Measurements from ENCODE around the gene SV2B. TPM values are rescaled to one million over a fixed set of nuclear protein-coding genes. Genes with fewer than 3 reads are reported as not detected.

Gene SV2B
- total and polyA plus RNA-seq, 2 experiments from 2014 or later: 0.06 to 0.76 TPM

DNA sequence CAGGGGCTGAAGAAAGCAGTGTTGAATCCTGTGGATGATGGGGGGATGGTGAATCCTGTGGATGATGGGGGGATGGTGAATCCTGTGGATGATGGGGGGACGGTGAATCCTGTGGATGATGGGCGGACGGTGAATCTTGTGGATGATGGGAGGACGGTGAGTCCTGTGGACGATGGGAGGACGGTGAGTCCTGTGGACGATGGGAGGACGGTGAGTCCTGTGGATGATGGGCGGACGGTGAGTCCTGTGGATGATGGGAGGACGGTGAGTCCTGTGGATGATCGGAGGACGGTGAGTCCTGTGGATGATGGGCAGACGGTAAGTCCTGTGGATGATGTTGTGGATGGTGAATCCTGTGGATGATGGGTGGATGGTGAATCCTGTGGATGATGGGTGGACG is 170.7 kb downstream of the SV2B start:
- no peaks in the 10 kb centered on the region for H3K36me3 Mint-ChIP-seq (ENCODE audit: low read depth)
- H3F3A ChIP-seq (replicated peaks; ENCODE audit: low read depth): no peaks in the 10 kb centered on the region
- no peak overlapping the region for H3K27ac Mint-ChIP-seq
- no peaks in the 10 kb centered on the region for H3K4me1 ChIP-seq (ENCODE audit: insufficient read depth)
- H3K4me1 Mint-ChIP-seq: no peaks in the 10 kb centered on the region
- H3K4me2 ChIP-seq: no peak overlapping the region
- H2AFZ ChIP-seq: no peak overlapping the region
- H4K20me1 ChIP-seq (replicated peaks; ENCODE audit: insufficient read depth): no peaks in the 10 kb centered on the region
- H3K9me3 Mint-ChIP-seq: peaks cover 4% of the 10 kb centered on the region; the same call in 2 of the 3 replicates
- H3K79me2 ChIP-seq (replicated peaks; ENCODE audit: insufficient read depth): no peaks in the 10 kb centered on the region
- H3K36me3 ChIP-seq (ENCODE audit: insufficient read depth): no peaks in the 10 kb centered on the region
- TF ChIP-seq ZNF114 (CRISPR knock-in tag; IDR thresholded peaks at IDR 0.05) (no peak), JUNB (IDR thresholded peaks at IDR 0.05; ENCODE audit: unreplicated experiment) (no peak), EZH2phosphoT487 (IDR thresholded peaks at IDR 0.05; ENCODE audit: unreplicated experiment) (no peak), EZH2 (IDR thresholded peaks at IDR 0.05; ENCODE audit: low read depth, unreplicated experiment) (no peak), ZNF331 (CRISPR knock-in tag; IDR thresholded peaks at IDR 0.05; ENCODE audit: low read depth) (no peak), POLR2AphosphoS5 (IDR thresholded peaks at IDR 0.05; ENCODE audit: low read depth) (no peak), STAT1 (IDR thresholded peaks at IDR 0.05; ENCODE audit: unreplicated experiment) (no peak), NANOG (IDR thresholded peaks at IDR 0.05; ENCODE audit: borderline replicate concordance) (no peak), CREB1 (CRISPR knock-in tag; IDR thresholded peaks at IDR 0.05; ENCODE audit: low read depth) (no peak)
- TF ChIP-seq, protein P1, sequence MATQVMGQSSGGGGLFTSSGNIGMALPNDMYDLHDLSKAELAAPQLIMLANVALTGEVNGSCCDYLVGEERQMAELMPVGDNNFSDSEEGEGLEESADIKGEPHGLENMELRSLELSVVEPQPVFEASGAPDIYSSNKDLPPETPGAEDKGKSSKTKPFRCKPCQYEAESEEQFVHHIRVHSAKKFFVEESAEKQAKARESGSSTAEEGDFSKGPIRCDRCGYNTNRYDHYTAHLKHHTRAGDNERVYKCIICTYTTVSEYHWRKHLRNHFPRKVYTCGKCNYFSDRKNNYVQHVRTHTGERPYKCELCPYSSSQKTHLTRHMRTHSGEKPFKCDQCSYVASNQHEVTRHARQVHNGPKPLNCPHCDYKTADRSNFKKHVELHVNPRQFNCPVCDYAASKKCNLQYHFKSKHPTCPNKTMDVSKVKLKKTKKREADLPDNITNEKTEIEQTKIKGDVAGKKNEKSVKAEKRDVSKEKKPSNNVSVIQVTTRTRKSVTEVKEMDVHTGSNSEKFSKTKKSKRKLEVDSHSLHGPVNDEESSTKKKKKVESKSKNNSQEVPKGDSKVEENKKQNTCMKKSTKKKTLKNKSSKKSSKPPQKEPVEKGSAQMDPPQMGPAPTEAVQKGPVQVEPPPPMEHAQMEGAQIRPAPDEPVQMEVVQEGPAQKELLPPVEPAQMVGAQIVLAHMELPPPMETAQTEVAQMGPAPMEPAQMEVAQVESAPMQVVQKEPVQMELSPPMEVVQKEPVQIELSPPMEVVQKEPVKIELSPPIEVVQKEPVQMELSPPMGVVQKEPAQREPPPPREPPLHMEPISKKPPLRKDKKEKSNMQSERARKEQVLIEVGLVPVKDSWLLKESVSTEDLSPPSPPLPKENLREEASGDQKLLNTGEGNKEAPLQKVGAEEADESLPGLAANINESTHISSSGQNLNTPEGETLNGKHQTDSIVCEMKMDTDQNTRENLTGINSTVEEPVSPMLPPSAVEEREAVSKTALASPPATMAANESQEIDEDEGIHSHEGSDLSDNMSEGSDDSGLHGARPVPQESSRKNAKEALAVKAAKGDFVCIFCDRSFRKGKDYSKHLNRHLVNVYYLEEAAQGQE (IDR thresholded peaks at IDR 0.05; ENCODE audit: unreplicated experiment): no peak
- TF ChIP-seq, protein P2, sequence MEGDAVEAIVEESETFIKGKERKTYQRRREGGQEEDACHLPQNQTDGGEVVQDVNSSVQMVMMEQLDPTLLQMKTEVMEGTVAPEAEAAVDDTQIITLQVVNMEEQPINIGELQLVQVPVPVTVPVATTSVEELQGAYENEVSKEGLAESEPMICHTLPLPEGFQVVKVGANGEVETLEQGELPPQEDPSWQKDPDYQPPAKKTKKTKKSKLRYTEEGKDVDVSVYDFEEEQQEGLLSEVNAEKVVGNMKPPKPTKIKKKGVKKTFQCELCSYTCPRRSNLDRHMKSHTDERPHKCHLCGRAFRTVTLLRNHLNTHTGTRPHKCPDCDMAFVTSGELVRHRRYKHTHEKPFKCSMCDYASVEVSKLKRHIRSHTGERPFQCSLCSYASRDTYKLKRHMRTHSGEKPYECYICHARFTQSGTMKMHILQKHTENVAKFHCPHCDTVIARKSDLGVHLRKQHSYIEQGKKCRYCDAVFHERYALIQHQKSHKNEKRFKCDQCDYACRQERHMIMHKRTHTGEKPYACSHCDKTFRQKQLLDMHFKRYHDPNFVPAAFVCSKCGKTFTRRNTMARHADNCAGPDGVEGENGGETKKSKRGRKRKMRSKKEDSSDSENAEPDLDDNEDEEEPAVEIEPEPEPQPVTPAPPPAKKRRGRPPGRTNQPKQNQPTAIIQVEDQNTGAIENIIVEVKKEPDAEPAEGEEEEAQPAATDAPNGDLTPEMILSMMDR (conservative IDR thresholded peaks at IDR 0.05; ENCODE audit: low read depth in 2 of 2): no peak
- TF ChIP-seq, protein P3, sequence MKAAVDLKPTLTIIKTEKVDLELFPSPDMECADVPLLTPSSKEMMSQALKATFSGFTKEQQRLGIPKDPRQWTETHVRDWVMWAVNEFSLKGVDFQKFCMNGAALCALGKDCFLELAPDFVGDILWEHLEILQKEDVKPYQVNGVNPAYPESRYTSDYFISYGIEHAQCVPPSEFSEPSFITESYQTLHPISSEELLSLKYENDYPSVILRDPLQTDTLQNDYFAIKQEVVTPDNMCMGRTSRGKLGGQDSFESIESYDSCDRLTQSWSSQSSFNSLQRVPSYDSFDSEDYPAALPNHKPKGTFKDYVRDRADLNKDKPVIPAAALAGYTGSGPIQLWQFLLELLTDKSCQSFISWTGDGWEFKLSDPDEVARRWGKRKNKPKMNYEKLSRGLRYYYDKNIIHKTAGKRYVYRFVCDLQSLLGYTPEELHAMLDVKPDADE (IDR thresholded peaks at IDR 0.05): no peak
- TF ChIP-seq, protein P4, sequence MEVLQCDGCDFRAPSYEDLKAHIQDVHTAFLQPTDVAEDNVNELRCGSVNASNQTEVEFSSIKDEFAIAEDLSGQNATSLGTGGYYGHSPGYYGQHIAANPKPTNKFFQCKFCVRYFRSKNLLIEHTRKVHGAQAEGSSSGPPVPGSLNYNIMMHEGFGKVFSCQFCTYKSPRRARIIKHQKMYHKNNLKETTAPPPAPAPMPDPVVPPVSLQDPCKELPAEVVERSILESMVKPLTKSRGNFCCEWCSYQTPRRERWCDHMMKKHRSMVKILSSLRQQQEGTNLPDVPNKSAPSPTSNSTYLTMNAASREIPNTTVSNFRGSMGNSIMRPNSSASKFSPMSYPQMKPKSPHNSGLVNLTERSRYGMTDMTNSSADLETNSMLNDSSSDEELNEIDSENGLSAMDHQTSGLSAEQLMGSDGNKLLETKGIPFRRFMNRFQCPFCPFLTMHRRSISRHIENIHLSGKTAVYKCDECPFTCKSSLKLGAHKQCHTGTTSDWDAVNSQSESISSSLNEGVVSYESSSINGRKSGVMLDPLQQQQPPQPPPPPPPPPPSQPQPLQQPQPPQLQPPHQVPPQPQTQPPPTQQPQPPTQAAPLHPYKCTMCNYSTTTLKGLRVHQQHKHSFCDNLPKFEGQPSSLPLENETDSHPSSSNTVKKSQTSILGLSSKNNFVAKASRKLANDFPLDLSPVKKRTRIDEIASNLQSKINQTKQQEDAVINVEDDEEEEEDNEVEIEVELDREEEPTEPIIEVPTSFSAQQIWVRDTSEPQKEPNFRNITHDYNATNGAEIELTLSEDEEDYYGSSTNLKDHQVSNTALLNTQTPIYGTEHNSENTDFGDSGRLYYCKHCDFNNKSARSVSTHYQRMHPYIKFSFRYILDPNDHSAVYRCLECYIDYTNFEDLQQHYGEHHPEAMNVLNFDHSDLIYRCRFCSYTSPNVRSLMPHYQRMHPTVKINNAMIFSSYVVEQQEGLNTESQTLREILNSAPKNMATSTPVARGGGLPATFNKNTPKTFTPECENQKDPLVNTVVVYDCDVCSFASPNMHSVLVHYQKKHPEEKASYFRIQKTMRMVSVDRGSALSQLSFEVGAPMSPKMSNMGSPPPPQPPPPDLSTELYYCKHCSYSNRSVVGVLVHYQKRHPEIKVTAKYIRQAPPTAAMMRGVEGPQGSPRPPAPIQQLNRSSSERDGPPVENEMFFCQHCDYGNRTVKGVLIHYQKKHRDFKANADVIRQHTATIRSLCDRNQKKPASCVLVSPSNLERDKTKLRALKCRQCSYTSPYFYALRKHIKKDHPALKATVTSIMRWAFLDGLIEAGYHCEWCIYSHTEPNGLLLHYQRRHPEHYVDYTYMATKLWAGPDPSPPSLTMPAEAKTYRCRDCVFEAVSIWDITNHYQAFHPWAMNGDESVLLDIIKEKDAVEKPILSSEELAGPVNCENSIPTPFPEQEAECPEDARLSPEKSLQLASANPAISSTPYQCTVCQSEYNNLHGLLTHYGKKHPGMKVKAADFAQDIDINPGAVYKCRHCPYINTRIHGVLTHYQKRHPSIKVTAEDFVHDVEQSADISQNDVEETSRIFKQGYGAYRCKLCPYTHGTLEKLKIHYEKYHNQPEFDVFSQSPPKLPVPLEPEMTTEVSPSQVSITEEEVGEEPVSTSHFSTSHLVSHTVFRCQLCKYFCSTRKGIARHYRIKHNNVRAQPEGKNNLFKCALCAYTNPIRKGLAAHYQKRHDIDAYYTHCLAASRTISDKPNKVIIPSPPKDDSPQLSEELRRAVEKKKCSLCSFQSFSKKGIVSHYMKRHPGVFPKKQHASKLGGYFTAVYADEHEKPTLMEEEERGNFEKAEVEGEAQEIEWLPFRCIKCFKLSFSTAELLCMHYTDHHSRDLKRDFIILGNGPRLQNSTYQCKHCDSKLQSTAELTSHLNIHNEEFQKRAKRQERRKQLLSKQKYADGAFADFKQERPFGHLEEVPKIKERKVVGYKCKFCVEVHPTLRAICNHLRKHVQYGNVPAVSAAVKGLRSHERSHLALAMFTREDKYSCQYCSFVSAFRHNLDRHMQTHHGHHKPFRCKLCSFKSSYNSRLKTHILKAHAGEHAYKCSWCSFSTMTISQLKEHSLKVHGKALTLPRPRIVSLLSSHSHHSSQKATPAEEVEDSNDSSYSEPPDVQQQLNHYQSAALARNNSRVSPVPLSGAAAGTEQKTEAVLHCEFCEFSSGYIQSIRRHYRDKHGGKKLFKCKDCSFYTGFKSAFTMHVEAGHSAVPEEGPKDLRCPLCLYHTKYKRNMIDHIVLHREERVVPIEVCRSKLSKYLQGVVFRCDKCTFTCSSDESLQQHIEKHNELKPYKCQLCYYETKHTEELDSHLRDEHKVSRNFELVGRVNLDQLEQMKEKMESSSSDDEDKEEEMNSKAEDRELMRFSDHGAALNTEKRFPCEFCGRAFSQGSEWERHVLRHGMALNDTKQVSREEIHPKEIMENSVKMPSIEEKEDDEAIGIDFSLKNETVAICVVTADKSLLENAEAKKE (CRISPR knock-in tag; IDR thresholded peaks at IDR 0.05): no peak
- no peak overlapping the region for H3K4me3 ChIP-seq
- DNase-seq (ENCODE audit: low spot score) (no peak), ATAC-seq (no peak)
- no peaks in the 10 kb centered on the region for H3K27me3 ChIP-seq (ENCODE audit: insufficient read depth)
- no peak overlapping the region for H3K4me3 Mint-ChIP-seq
- H3K27me3 Mint-ChIP-seq (ENCODE audit: insufficient read depth, low read depth, poor library complexity): peaks cover 3% of the 10 kb centered on the region
- H3K27ac ChIP-seq (ENCODE audit: low read depth): no peak overlapping the region
- H3K9me2 ChIP-seq (ENCODE audit: insufficient read depth): 0 out of 2 replicates have a peak, but pooled peaks cover 3% of the 10 kb centered on the region
